Activated naive CD4-positive, alpha-beta T cell treated with anti-CD3 and anti-CD28 coated beads, Interleukin-2, amount 50 U/mL, for 24 hours (primary cell): Measurements from ENCODE around the gene TNFRSF8.
A peak's percentile ranks its signal among the peaks of the same experiment; 100 is the strongest.

ENCODE experiments used
- H3K27ac Mint-ChIP-seq: one replicate; pipeline ENCODE4 v1.8.0; 2021; ENCODE audit warnings: mild to moderate bottlenecking, mixed read lengths
- H3K27me3 Mint-ChIP-seq: one replicate; pipeline ENCODE4 v1.8.0; 2021; ENCODE audit warnings: mixed read lengths
- H3K36me3 Mint-ChIP-seq: one replicate; pipeline ENCODE4 v1.8.0; 2021; ENCODE audit warnings: mixed read lengths
- H3K4me1 Mint-ChIP-seq: one replicate; pipeline ENCODE4 v1.8.0; 2021; ENCODE audit warnings: mixed read lengths
- H3K4me3 Mint-ChIP-seq: one replicate; pipeline ENCODE4 v1.8.0; 2021; ENCODE audit warnings: mild to moderate bottlenecking, mixed read lengths
- H3K9me3 Mint-ChIP-seq: one replicate; pipeline ENCODE4 v1.8.0; 2021; ENCODE audit warnings: mixed read lengths

The TNFRSF8 gene

DNA sequence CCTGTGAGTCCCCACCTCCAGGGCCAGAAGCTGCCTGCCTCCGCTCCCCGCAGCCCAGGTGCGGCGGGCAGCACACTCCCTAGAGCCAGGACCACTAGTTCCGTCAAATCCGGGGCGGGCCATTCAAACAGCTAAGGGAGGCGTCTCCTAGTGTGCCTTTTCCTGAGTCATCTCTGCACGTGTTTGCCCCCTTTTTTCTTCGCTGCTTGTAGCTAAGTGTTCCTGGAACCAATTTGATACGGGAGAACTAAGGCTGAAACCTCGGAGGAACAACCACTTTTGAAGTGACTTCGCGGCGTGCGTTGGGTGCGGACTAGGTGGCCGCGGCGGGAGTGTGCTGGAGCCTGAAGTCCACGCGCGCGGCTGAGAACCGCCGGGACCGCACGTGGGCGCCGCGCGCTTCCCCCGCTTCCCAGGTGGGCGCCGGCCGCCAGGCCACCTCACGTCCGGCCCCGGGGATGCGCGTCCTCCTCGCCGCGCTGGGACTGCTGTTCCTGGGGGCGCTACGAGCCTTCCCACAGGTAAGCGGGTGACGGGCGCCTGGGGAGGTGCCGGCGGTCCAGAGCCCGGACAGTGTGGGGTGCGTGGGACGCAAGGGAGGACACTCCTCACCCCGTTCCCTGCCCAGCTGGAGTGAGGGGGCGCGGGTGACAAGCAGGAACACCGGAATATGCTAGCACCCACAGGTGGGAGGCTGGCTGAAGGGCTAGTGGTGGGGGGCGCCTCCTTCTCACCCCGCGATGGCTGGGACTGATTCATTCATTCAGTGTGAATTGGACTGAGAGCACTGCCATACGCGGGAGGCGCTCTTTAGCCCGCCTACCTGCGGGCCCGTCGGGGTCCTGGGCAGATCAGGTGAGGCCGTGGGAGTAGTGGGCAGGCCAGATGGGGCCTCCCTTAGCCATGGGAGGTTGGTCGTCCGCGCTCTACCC lies at the start of gene TNFRSF8:
Gene TNFRSF8, plus strand, starts transcription at position 163 of the 932 bp plus-strand sequence. Its CDS starts 296 bp downstream, at position 459.
- Mint-ChIP-seq H3K36me3 (no peaks in the 10 kb centered on the region), H3K4me3 (peak within 1 kb of the TSS; percentile 63), H3K27ac (peak within 1 kb of the TSS; percentile 13), H3K9me3 (no peaks in the 10 kb centered on the region), H3K27me3 (peaks cover 23% of the 10 kb centered on the region), H3K4me1 (peaks cover 37% of the 10 kb centered on the region)

DNA sequence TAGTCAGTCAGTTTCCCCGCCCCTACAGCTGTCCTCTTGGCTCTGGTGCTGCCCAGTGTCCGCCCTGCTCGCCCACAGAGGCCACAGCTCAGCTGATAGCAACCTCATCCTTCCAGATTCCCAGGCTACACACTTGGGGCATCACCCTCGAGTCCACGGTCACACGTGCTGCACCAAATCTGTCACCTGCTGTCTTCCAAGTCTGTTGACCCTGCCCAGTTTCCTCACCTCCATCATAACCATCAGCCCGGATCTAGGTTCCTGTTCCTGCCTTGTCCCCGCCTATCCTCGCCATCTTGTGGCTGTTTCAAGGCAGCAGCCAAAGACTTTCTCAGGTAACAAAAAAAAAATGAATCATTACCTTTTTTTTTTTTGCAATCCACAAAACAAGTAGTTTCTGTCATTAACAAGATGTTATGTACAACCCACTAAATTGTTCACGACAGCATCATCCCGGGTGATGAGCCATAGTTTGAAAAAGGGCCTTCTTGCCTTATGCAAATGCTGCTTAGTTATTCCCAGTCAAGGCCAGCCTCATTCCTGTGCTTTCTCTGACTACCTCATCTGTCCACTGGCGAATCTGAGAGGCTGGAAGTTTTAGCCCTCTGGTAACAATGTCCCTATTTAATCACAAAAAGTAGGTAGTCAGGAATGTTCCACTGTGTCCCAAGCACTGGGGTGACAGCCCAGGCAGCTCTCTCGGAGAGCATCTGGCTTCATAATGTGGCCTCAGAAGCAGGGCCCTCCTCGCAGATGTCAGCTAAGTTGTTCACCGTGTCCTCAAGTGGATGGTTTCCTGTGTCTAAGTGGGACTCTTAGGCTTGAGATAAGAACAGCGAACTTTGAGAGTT lies 48.7 kb upstream of the TNFRSF8 start:
- no peak overlapping the region for H3K27ac Mint-ChIP-seq
- no peak overlapping the region for H3K4me3 Mint-ChIP-seq
- no peaks in the 10 kb centered on the region for H3K9me3 Mint-ChIP-seq

DNA sequence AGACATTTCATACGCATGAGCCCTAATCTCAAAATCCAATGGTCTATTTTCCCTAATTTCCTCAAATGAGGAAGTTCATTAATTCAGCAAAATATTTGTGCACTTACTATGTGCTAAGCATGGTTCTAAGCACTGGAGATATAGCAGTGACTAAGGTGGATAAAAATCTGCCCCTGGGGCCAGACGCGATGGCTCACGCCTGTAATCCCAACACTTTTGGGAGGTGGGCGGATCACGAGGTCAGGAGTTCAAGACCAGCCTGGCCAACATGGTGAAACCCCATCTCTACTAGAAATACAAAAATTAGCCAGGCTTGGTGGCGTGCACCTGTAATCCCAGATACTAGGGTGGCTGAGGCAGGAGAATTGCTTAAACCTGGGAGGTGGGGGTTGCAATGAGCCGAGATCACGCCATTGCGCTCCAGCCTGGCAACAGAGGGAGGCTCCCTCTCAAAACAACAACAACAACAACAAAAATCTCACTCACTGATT lies 48.1 kb upstream of the TNFRSF8 start:
- H3K4me3 Mint-ChIP-seq = no peak overlapping the region
- H3K4me1 Mint-ChIP-seq = peaks cover 3% of the 10 kb centered on the region
- H3K27me3 Mint-ChIP-seq = no peaks in the 10 kb centered on the region
- no peaks in the 10 kb centered on the region for H3K9me3 Mint-ChIP-seq
- no peak overlapping the region for H3K27ac Mint-ChIP-seq
- H3K36me3 Mint-ChIP-seq = no peaks in the 10 kb centered on the region

More for the DNA sequence above, 48.7 kb upstream of the TNFRSF8 start:
- H3K4me1 Mint-ChIP-seq = no peaks in the 10 kb centered on the region
- H3K27me3 Mint-ChIP-seq = no peaks in the 10 kb centered on the region
- peaks cover 4% of the 10 kb centered on the region for H3K36me3 Mint-ChIP-seq

DNA sequence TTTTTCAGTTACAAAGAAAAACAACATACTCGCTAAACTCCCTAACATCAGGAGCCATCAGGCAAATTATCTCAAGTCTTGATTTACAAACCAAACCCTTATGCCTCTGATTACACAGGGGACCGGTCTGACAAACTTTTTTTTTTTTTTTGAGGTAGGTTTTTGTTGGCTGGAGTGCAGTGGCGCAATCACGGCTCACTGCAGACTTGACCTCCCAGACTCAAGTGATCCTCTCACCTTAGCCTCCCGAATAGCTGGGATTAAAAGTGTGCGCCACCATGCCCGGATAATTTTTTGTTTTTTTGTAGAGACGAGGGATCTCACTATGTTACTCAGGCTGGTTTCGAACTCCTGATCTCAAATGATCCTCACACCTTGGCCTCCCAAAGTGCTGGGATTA lies 47.6 kb upstream of the TNFRSF8 start:
- H3K27ac Mint-ChIP-seq = no peak overlapping the region
- no peaks in the 10 kb centered on the region for H3K27me3 Mint-ChIP-seq
- H3K4me3 Mint-ChIP-seq = no peak overlapping the region
- peaks cover 6% of the 10 kb centered on the region for H3K4me1 Mint-ChIP-seq
- no peaks in the 10 kb centered on the region for H3K9me3 Mint-ChIP-seq
- no peaks in the 10 kb centered on the region for H3K36me3 Mint-ChIP-seq

DNA sequence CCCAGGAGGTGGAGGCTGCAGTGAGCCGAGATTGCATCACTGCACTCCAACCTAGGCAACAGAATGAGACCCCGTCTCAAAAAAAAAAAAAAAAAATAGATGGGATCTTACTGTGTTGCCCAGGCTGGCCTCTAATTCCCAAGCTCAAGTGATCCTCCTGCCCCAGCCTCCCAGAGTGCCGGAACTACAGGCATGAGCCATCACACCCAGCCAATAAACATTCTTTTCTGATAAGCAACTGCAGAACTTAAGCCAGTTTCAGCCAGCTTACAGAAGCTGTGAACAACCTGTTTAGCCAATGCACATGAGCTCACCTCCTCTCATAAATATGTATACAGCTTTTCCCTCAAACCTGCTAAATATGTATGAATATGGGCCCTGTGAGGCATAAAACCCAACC lies 46.9 kb upstream of the TNFRSF8 start:
- Mint-ChIP-seq H3K9me3 (no peaks in the 10 kb centered on the region), H3K27ac (no peak overlapping the region), H3K4me3 (no peak overlapping the region), H3K4me1 (peaks cover 6% of the 10 kb centered on the region), H3K36me3 (no peaks in the 10 kb centered on the region), H3K27me3 (no peaks in the 10 kb centered on the region)

DNA sequence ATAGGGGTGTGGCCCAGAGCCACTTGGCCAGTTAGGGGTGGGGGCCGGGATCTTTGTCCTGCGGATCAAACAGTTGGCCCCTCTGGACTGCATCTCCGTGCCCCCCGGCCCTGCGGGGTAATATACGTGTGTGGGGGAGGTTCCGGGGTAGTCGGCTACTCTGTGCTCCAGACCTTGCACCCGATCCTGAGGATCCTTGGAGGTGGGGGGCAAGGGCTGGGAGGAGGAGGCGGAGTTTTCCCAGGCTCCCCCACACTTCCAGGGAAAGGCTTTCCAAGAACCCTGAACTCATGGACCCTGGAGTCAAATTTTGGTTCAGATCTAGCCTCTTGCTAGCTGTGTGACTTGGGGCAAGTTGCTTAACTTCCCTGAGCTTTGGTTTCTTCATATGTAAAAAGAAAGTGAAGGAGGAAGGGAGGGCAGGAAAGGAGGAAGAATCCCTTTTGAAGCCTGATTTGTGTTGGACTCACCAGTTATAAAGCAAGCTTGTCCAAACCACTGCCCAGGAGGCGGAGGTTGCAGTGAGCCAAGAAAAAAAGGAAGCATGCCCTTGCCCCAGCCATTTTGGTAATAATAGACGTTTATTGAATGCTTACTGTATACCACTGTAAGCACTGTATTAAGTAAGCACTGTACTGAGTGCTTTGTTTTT lies 43.1 kb upstream of the TNFRSF8 start:
- Mint-ChIP-seq H3K9me3 (no peaks in the 10 kb centered on the region), H3K4me3 (peak overlapping the region; percentile 82), H3K36me3 (peaks cover 3% of the 10 kb centered on the region), H3K27ac (no peak overlapping the region), H3K4me1 (peaks cover 6% of the 10 kb centered on the region), H3K27me3 (no peaks in the 10 kb centered on the region)

DNA sequence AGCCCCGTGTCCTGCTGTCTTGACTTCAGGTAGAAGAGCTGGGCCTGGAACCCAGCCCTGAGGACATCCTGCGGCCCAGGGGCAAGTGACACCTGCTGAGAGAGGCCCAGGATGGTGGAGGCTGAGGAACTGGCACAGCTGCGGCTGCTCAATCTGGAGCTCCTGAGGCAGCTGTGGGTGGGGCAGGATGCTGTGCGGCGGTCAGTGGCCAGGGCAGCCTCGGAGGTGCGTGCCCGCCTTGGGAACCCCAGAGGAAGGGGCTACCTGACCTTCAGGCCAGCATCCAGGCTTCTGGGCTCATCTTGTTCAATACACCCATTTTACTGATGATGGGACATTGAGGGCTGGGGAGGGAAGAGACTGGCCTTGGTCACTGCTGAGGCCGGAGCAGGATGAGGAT lies 41.5 kb upstream of the TNFRSF8 start:
- H3K36me3 Mint-ChIP-seq = peaks cover 7% of the 10 kb centered on the region
- H3K27ac Mint-ChIP-seq = no peak overlapping the region
- H3K27me3 Mint-ChIP-seq = no peaks in the 10 kb centered on the region
- H3K4me3 Mint-ChIP-seq = no peak overlapping the region
- no peaks in the 10 kb centered on the region for H3K9me3 Mint-ChIP-seq
- peaks cover 6% of the 10 kb centered on the region for H3K4me1 Mint-ChIP-seq

DNA sequence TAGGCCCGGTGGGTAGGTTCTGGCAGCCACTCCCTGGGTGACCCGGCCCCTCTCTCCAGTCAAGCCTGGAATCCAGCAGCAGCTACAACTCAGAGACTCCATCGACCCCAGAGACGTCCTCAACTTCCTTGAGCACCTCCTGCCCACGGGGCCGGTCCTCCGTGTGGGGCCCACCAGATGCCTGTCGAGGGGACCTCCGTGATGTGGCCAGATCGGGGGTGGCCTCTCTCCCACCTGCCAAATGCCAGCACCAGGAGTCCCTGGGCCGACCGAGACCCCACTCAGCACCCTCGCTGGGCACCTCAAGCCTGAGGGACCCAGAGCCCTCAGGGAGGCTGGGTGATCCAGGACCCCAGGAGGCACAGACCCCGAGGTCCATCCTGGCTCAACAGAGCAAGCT lies 41.1 kb upstream of the TNFRSF8 start:
- Mint-ChIP-seq H3K27ac (no peak overlapping the region), H3K36me3 (peaks cover 7% of the 10 kb centered on the region), H3K27me3 (no peaks in the 10 kb centered on the region), H3K4me3 (no peak overlapping the region), H3K4me1 (peaks cover 6% of the 10 kb centered on the region), H3K9me3 (no peaks in the 10 kb centered on the region)

DNA sequence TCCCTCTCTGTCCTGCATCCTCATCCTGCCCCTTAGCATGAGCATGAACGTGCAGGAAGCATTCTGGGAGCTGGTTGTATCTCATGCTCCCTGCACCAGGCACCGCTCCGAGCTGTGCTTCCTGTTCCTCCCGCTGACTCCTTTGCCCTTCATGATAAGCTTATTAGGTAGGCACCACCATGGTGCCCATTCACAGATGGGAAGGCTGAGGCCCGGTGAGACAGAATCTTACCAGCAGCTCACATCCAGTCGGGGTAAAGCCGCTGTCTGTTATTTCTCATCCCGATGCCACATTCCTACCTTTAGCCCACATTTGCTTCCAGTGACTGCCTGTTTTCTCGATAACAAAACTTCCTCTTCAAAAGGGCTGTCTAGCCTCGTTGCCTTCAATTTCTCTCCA lies 36.5 kb upstream of the TNFRSF8 start:
- Mint-ChIP-seq H3K27ac (no peak overlapping the region), H3K36me3 (peaks cover 15% of the 10 kb centered on the region), H3K4me3 (no peak overlapping the region), H3K27me3 (no peaks in the 10 kb centered on the region), H3K4me1 (no peaks in the 10 kb centered on the region), H3K9me3 (no peaks in the 10 kb centered on the region)

DNA sequence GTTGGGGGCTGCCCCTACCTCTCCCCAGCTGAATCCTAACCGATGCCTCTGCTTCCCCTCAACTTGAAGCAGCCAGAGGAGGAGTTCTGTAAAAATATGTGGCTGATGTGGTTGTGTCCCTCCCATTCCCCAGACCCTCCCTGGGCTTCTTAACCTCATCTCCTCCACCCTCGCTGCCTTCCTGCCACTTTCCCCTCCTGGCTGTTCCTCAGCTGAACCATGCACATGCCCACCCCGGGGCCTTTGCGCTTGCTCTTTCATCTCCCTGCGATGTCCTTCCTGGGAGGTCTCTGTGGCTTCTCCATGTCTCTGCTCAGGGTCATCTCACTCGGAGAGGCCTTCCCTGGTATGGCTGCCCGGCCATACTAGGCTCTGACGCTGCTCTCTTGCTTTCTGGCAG lies 34.9 kb upstream of the TNFRSF8 start:
- Mint-ChIP-seq H3K4me3 (no peak overlapping the region), H3K9me3 (no peaks in the 10 kb centered on the region), H3K27ac (no peak overlapping the region), H3K36me3 (peaks cover 15% of the 10 kb centered on the region), H3K4me1 (no peaks in the 10 kb centered on the region), H3K27me3 (no peaks in the 10 kb centered on the region)

DNA sequence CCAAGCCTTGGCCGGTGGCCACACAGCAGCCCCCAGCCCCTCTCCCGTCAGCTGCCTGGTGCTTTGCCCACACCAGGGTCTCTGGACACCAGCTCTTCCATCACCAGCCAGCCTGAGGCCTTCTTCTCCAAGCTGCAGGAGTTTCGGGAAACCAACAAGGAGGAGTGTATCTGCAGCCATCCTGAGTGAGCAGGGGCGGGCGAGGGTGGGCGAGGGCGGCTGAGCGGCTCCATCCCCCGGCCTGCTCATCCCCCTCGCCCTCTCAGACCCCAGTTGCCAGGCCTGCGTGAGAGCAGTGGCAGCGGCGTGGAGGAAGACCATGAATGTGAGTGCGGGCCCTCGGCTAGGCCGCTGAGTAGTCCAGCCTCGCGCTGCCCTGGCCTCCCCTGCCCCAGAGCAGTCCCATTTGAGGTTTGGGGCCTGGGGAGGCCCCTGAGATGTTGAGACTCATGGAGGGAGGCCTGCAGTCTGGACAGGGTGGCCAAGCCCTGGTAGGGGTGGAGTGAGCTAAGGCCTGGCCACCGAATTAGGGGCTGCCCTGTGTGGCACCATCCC lies 34.1 kb upstream of the TNFRSF8 start:
- Mint-ChIP-seq H3K4me3 (no peak overlapping the region), H3K36me3 (peaks cover 15% of the 10 kb centered on the region), H3K27ac (no peak overlapping the region), H3K4me1 (no peaks in the 10 kb centered on the region), H3K27me3 (no peaks in the 10 kb centered on the region), H3K9me3 (no peaks in the 10 kb centered on the region)

DNA sequence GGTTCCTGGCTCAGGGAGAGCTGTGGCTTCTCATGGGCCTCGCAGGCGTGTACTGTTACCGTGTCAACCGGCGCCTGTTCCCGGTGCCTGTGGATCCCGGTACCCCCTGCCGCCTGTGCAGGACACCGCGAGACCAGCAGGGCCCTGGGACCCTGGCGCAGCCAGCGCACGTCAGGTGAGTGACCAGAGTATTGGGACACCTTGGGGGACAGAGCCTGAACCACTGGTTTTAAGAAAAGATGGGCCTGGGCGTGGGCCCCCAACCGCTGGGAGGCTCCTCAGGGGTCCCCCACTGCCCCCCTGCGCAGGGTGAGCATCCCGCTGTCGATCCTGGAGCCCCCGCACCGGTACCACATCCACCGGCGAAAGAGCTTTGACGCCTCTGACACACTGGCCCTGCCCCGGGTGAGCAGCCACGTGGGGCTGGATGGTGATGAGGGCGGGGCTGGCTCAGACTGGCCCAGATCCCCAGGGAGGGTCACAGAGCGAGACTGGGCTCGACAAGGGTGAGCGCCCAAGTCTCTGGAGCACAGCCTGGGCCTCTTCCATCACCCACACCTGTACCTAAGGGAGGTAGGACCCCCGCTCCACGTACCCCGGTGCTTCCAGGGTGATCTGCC lies 33.3 kb upstream of the TNFRSF8 start:
- Mint-ChIP-seq H3K9me3 (no peaks in the 10 kb centered on the region), H3K36me3 (peaks cover 12% of the 10 kb centered on the region), H3K4me3 (no peak overlapping the region), H3K4me1 (no peaks in the 10 kb centered on the region), H3K27ac (no peak overlapping the region), H3K27me3 (no peaks in the 10 kb centered on the region)

DNA sequence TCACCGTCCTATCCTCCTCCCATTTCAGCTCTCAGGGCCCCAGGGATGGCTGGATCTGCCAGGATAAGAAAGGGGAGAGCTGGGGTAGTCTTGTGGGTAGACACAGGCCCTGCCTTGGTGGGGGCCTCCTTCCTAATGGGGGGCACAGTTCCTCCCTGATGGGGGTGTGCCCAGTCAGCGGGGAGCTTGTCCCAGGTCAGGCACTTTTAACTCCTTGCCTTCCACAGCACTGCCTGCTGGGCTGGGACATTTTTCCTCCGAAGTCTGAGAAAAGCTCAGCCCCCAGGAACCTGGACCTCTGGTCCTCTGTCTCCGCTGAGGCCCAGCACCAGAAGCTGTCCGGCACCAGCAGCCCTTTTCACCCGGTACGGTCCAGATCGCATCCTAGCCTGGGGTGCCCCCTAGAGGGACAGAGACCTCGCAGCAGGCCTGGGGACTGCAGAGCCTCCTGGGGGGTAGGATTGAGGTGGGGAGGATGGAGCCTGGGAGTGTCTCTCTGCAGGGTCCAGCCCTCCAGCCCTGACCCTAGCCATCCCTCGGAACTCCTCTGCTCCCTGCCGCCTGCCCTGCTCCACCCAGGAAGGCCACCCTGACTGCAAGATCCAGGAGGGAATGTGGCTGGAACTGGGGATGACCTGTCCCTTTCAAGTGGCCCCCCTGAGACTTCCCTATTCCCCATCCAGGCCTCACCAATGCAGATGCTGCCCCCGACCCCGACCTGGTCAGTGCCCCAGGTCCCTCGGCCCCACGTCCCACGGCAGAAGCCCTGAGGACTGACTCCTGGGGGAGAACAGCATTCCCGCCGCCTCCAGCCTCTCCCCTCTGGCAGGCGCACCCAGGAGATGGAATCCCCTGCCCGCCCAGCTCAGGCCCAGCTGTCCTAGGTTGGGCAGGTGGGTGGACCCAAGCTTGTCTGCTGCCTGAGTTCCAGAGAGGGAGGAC lies 31.8 kb upstream of the TNFRSF8 start:
- Mint-ChIP-seq H3K9me3 (no peaks in the 10 kb centered on the region), H3K36me3 (peaks cover 8% of the 10 kb centered on the region), H3K4me1 (no peaks in the 10 kb centered on the region), H3K4me3 (no peak overlapping the region), H3K27ac (no peak overlapping the region), H3K27me3 (no peaks in the 10 kb centered on the region)

DNA sequence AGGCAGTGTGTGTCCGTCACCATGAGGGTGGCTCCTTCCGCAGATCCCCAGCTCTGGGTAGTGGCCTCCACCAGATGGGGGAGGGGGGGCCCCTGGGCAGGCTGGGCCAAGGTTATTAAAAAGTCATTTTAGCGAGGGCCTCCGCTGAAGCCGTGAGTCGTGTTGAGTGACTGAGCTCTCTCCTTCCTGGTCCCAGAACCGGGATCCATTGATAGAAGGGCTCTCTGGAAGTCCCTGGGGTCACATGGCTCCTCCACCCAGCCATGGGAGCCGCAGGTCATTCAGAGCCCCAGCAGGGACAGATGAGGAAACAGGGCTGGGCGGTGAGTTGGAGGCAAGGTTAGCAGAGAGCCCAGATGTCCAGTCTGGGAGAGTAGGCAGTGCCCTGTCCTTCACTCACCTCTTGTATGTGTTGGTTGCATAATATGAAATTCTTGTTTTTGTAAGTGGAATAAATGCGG lies 30.9 kb upstream of the TNFRSF8 start:
- Mint-ChIP-seq H3K9me3 (no peaks in the 10 kb centered on the region), H3K27ac (no peak overlapping the region), H3K27me3 (no peaks in the 10 kb centered on the region), H3K4me1 (no peaks in the 10 kb centered on the region), H3K36me3 (peaks cover 8% of the 10 kb centered on the region), H3K4me3 (no peak overlapping the region)
